ENCODE data around the gene PIP4P1.

DNA sequence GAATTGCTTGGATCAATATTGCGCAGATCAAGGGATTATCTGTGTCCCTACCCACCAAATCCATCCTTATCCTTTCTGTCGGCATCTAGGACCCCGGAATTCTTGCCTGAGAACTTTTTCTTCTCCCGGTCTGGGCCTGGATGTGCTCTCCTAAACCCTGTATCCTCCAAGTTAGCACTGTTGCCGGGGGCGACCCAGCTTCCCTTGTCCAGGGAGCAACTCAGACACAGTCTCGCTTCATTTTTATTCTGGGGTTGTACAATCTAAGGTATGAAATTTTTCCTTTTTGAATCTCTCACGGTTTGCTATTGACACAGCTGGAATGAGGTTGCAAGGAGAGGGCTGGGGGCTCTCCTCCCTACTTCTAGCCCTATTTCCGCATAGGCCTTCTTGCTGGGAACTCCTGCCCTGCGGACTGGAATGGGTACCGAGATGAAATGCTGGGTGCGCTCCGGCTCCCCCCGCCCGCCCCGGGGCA is 7.6 kb upstream of the PIP4P1 start:
- TF ChIP-seq ZFP3 (CRISPR knock-in tag; IDR thresholded peaks at IDR 0.05) (no peak), ESRRG (CRISPR knock-in tag; IDR thresholded peaks at IDR 0.05) (no peak), PATZ1 (CRISPR knock-in tag; IDR thresholded peaks at IDR 0.05; ENCODE audit: borderline replicate concordance) (no peak), TOX (CRISPR knock-in tag; IDR thresholded peaks at IDR 0.05; ENCODE audit: borderline replicate concordance) (no peak), CSDC2 (CRISPR knock-in tag; IDR thresholded peaks at IDR 0.05) (no peak), ZFP30 (CRISPR knock-in tag; IDR thresholded peaks at IDR 0.05) (no peak), OSR1 (CRISPR knock-in tag; IDR thresholded peaks at IDR 0.05) (no peak), ZC3H10 (CRISPR knock-in tag; IDR thresholded peaks at IDR 0.05) (no peak), RARB (CRISPR knock-in tag; IDR thresholded peaks at IDR 0.05) (no peak), CREB5 (CRISPR knock-in tag; IDR thresholded peaks at IDR 0.05; ENCODE audit: low read depth) (no peak), ZNF8 (CRISPR knock-in tag; IDR thresholded peaks at IDR 0.05) (no peak), ISL1 (CRISPR knock-in tag; IDR thresholded peaks at IDR 0.05) (no peak), BACH2 (CRISPR knock-in tag; IDR thresholded peaks at IDR 0.05; ENCODE audit: borderline replicate concordance) (no peak), GLIS3 (CRISPR knock-in tag; IDR thresholded peaks at IDR 0.05) (no peak)

Measured in SK-N-SH treated with all-trans-retinoic acid at 6 μM for 48 hours (cell line).